Measurements from ENCODE around the gene EHD1. TPM values are rescaled to one million over a fixed set of nuclear protein-coding genes. Genes with fewer than 3 reads are reported as not detected.

EHD1 gene
- total and polyA plus RNA-seq, 9 of the 15 experiments (the other 6 are each of a cell fraction or from before 2014, with no cell fraction given) = 0.46 to 65.0 (median 16.4) TPM

DNA sequence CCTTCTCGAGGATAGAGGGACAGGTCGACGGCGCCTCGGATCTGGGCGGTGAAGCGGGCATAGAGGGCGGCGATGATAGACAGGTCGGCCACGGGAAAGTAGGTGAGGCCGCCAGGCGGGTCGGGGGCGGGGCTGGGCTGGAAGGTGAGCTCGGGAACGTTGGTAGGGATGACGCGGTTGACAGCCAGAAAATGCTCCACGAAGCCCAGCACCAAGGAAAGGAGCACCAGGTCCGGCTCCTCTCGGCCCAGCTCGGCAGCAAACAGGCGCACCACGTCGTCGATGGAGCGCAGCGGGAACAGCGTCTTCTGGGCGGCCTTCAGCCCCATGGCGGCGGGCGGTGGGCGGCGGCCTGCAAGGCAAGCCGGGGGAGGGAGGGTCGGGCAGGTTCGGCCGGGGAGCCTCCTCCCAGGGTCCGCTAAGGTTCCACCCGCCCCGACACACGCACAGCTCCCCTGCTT lies 68.6 kb downstream of the EHD1 start:
- intact Hi-C loops (cut with micrococcal nuclease) (no loop called here), in situ Hi-C loops (cut with MboI) (no loop called here)
- Histone ChIP-seq H2AFZ (ENCODE audit: low read depth, low read length) (peak overlapping the region; percentile 97), H3K9me1 (ENCODE audit: control insufficient read depth, insufficient read depth, low read length) (no peaks in the 10 kb centered on the region), H4K20me1 (replicated peaks; ENCODE audit: control insufficient read depth, insufficient read depth, low read length) (no peaks in the 10 kb centered on the region), H3K9ac (ENCODE audit: insufficient read depth in 1 of 2, low read depth in 2 of 2, low read length in 2 of 2) (peak overlapping the region; percentile 62 to 94), H3K4me1 (replicated peaks in 1 of 2; ENCODE audit: control insufficient read depth in 2 of 2, insufficient read depth in 2 of 2, low read length in 2 of 2) (peaks cover 5 to 25% of the 10 kb centered on the region in 2 experiments), H3K36me3 (ENCODE audit: control insufficient read depth, insufficient read depth, low read length) (peaks cover 45% of the 10 kb centered on the region; the same call in 2 of the 3 replicates), H3K27ac (ENCODE audit: extremely low read depth, low read depth, low read length) (peak overlapping the region; percentile 32; the same call in 1 of the 3 replicates), H3K27me3 (ENCODE audit: control insufficient read depth in 2 of 2, insufficient read depth in 2 of 2, low read length in 2 of 2) (no peaks in the 10 kb centered on the region), H3K4me2 (ENCODE audit: insufficient read depth, low read length) (peak overlapping the region; percentile 79), H3K79me2 (ENCODE audit: control insufficient read depth, insufficient read depth, low read length) (peaks cover 15% of the 10 kb centered on the region), H3K9me3 (replicated peaks; ENCODE audit: control insufficient read depth, insufficient read depth, low read depth, low read length) (no peaks in the 10 kb centered on the region), H3K4me3 (peak overlapping the region; percentile 90)
- FAIRE-seq (no peak), DNase-seq (ENCODE audit: extremely low read depth in 1 of 4, low spot score in 3 of 4) (peak; percentile 40 to 70 (median 56)), ATAC-seq (peak; percentile 50)
- WGBS (ENCODE audit: insufficient coverage, low coverage, missing lambda C conversion rate) = 6% methylated on average over 34 of the region's 44 CpGs
- no TSS peak for BruUV-seq (replicated peaks)
- ChIA-PET CTCF (ENCODE audit: low intra/inter-chr PET ratio) (interaction anchor here (0.6 kb wide), 1 partner anchor 33 kb away, joined by 3 read pairs; no protein-coding TSS in a partner anchor), POLR2A (interaction anchor here (0.7 to 1.8 kb wide), 3 partner anchors 31 to 306 kb away, joined by 3 to 6 read pairs (median 5); partner anchors contain the start of gene SF1)
- TF ChIP-seq SAFB (IDR thresholded peaks at IDR 0.05; ENCODE audit: borderline replicate concordance, low read depth, low read length) (no peak), ZBTB17 (CRISPR knock-in tag; IDR thresholded peaks at IDR 0.05) (no peak), ZNF121 (CRISPR knock-in tag; conservative IDR thresholded peaks at IDR 0.05) (no peak), ZNF175 (CRISPR knock-in tag; IDR thresholded peaks at IDR 0.05; ENCODE audit: low read depth) (no peak), BRD9 (IDR thresholded peaks at IDR 0.05; ENCODE audit: low read depth, partially characterized antibody) (no peak), ZFX (CRISPR knock-in tag; IDR thresholded peaks at IDR 0.05) (no peak), TEAD4 (IDR thresholded peaks at IDR 0.05; ENCODE audit: low read length) (no peak), TEAD4 (CRISPR knock-in tag; IDR thresholded peaks at IDR 0.05; ENCODE audit: borderline replicate concordance) (no peak), ZEB2 (IDR thresholded peaks at IDR 0.05) (no peak), ZNF77 (CRISPR knock-in tag; IDR thresholded peaks at IDR 0.05) (no peak), BDP1 (IDR thresholded peaks at IDR 0.05; ENCODE audit: insufficient read depth, insufficient read length) (no peak), ATF7 (IDR thresholded peaks at IDR 0.05) (no peak), RBM25 (IDR thresholded peaks at IDR 0.05; ENCODE audit: low read depth, low read length, severe bottlenecking) (no peak), HOXB6 (CRISPR knock-in tag; IDR thresholded peaks at IDR 0.05; ENCODE audit: borderline replicate concordance) (no peak), HDGF (IDR thresholded peaks at IDR 0.05) (0 out of 2 replicates have a peak, but pooled peaks have one; percentile 40), TCF7L2 (IDR thresholded peaks at IDR 0.05; ENCODE audit: low read depth, low read length) (no peak), PHB (CRISPR knock-in tag; IDR thresholded peaks at IDR 0.05) (no peak), PML (IDR thresholded peaks at IDR 0.05; ENCODE audit: low read length) (no peak), TGIF2 (CRISPR knock-in tag; IDR thresholded peaks at IDR 0.05) (no peak), GATAD2B (IDR thresholded peaks at IDR 0.05; ENCODE audit: borderline replicate concordance) (no peak)
- TF ChIP-seq, protein P1, sequence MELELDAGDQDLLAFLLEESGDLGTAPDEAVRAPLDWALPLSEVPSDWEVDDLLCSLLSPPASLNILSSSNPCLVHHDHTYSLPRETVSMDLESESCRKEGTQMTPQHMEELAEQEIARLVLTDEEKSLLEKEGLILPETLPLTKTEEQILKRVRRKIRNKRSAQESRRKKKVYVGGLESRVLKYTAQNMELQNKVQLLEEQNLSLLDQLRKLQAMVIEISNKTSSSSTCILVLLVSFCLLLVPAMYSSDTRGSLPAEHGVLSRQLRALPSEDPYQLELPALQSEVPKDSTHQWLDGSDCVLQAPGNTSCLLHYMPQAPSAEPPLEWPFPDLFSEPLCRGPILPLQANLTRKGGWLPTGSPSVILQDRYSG (tag; conservative IDR thresholded peaks at IDR 0.05; ENCODE audit: low read depth) = no peak
- TF ChIP-seq, protein P2, sequence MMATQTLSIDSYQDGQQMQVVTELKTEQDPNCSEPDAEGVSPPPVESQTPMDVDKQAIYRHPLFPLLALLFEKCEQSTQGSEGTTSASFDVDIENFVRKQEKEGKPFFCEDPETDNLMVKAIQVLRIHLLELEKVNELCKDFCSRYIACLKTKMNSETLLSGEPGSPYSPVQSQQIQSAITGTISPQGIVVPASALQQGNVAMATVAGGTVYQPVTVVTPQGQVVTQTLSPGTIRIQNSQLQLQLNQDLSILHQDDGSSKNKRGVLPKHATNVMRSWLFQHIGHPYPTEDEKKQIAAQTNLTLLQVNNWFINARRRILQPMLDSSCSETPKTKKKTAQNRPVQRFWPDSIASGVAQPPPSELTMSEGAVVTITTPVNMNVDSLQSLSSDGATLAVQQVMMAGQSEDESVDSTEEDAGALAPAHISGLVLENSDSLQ (IDR thresholded peaks at IDR 0.05) = peak; percentile 78
- TF ChIP-seq, protein P3, sequence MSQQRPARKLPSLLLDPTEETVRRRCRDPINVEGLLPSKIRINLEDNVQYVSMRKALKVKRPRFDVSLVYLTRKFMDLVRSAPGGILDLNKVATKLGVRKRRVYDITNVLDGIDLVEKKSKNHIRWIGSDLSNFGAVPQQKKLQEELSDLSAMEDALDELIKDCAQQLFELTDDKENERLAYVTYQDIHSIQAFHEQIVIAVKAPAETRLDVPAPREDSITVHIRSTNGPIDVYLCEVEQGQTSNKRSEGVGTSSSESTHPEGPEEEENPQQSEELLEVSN (IDR thresholded peaks at IDR 0.05; ENCODE audit: borderline replicate concordance in 1 of 2, extremely low read depth in 1 of 2, insufficient read depth in 1 of 2, insufficient read length in 1 of 2, low read depth in 1 of 2, low read length in 1 of 2, poor library complexity in 1 of 2, severe bottlenecking in 1 of 2) = peak in 1 of 2 experiments; percentile 52

Data from K562 (cell line).